Measurements from ENCODE around the gene TIE1.

TIE1 gene

GRCh38 chr1:43293896-43294760 is 6.7 kb upstream of the TIE1 start:
- no peak for DNase-seq (ENCODE audit: low read depth, low spot score)

DNA sequence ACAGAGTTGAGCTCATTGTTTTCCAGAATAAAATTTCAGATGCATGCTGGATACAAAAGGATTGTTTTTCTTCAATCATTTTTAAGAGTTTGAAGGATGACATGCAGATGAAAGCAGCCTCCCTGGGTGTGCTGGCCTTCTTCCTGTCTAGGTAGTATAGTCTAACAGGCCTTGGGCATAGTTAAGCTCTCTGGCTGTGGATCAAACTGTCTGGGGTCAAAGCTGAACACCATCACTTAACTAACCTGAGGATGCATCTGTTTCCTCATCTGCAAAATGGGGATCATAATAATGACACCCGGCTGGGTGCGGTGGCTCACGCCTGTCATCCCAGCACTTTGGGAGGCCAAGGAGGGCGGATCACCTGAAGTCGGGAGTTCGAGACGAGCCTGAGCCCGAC is 6.0 kb upstream of the TIE1 start:
- DNase-seq (ENCODE audit: low read depth, low spot score), result no peak

GRCh38 chr1:43296207-43296606 is 4.6 kb upstream of the TIE1 start:
- no peak for DNase-seq (ENCODE audit: low read depth, low spot score)

DNA sequence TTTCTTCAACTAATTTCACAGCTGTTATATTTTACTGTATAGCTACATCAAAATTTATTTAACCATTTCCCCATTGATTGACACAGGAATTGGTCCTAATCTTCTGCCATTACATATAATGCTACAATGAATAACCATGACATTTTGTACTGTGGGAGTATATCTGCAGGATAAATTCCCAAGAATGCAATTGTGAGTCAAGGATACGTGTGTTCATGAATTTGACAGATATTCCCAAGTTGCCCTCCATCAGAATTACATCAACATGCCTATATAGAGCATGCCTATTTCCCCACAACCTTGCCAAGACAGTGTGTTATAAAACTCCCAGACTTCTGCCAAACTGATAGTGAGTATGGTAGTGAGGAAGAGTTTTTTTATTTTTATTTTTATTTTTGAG is 2.7 kb upstream of the TIE1 start:
- DNase-seq (ENCODE audit: low read depth, low spot score), result no peak

GRCh38 chr1:43299101-43299500 is 1.7 kb upstream of the TIE1 start:
- no peak for DNase-seq (ENCODE audit: low read depth, low spot score)

GRCh38 chr1:43302201-43302600 is 1.4 kb downstream of the TIE1 start:
- no peak for DNase-seq (ENCODE audit: low read depth, low spot score)

DNA sequence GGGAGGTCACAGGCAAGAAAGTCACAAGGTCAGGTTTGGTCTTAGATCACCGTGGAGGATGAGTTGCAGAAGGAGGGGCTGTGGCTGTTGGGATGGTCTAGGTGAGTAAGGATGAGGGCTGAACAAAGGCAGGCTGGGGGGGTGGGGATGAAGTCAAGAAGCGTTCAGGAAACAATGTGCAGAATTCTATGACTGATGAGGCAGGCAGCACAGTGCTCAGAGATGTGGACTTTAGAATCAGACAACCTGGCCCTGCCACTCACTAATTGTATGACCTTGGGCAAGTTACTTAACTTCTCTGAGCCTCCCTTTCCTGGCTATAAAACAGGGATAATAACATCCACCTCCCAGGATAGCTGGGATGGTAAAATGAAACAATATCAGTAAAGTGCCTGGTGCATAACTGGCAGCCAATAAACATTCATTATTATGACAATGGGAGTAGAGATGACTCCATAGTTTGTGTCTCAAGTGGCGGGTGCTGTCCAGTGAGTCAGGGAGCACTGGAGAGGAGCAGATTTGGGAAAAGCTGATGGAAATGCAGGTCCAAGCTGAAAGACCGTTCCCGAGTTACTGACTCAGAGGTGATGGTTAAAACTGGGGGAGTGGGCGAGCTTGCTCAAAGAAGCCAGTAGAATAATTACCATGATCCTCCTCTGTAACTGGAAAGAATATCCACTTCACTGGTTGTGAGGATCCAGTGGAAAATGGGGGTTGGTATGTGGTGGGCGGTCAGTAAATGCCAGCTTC is 2.1 kb downstream of the TIE1 start:
- no peak for DNase-seq (ENCODE audit: low read depth, low spot score)

GRCh38 chr1:43303471-43304313 is 2.9 kb downstream of the TIE1 start:
- DNase-seq (ENCODE audit: low read depth, low spot score), result no peak

DNA sequence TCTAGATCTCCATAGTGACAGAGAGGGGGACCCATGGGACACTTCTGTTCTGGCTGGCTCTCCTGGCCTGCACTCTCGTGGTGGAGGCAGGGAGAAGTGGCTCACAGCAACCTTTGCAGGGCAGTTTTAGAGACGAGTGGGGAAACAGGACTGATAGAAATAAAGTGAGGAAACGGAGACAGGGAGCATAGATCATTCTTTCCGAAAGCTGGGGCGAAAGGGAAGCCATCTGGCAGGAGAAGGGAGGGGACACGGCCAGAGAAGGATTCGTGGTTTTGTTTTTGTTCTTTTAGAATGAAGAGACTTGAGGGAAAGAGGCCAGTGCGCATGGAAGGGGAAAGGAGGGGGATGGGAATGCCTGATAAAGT is 3.5 kb downstream of the TIE1 start:
- DNase-seq (ENCODE audit: low read depth, low spot score), result no peak

GRCh38 chr1:43304771-43305300 is 4.1 kb downstream of the TIE1 start:
- DNase-seq (ENCODE audit: low read depth, low spot score), result no peak

GRCh38 chr1:43305461-43305860 is 4.7 kb downstream of the TIE1 start:
- DNase-seq (ENCODE audit: low read depth, low spot score), result no peak

DNA sequence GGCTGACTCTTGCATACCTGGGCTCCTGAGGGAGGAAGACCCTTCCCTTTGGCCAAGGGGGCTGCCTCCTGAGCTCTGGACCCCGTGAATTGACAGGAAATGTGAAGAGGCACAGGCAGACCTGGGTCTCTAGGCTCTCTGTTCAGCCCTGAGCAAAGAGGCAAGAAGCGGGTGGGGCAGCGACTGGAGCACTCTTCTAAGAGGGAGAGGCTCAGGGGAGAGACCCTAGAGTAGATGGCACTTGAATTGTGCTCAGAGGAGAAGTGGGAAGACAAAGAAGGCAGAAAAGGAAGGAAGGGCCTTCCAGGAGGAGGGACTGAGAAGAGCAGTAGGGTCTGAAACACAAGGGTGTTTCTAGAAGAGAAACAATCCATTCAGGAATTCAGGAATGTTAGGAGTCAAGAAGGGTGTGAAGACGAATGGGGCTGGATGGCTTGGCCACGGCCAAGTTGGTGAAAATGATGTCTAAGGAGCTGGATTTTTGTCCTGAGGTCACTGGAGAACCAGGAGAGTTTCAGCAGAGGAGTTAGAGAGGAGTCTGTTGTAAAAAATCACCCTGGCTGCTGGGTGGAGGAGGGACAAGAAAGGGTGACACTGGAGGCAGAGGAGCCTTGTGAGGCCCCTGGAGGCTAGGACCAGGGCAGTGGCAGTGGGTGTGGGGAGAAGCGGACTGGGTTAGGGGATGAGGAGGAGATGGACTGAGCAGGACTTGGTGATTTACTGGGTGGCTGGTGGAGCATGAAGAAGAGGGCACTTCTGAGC is 5.3 kb downstream of the TIE1 start:
- no peak for DNase-seq (ENCODE audit: low read depth, low spot score)

- no peak for DNase-seq (ENCODE audit: low read depth, low spot score)
These were observed 6.1 kb downstream of the TIE1 start for GRCh38 chr1:43306688-43307457.

DNA sequence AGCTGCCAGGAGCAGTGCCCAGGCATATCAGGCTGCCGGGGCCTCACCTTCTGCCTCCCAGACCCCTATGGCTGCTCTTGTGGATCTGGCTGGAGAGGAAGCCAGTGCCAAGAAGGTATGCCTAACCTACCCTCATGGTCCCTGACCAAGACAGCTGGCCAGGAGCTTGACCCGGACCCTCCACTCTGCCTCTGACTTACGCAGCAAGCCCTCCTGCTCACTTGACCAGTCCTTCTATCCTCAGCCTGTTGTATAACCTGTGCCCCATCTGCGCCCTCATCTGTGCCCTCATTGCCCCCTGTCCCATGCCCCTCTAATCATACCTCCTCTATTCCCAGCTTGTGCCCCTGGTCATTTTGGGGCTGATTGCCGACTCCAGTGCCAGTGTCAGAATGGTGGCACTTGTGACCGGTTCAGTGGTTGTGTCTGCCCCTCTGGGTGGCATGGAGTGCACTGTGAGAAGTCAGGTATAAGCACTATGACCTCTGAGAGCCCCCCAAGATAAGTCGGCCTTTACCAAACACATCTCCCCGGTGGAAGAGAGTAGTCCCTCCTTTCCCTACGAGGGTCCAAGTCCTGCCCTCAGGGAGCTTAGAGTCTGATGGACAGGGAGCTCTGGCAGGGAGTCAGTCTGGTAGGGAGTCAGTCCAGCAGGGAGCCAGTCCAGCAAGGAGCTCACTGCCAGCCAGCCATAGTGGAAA is 6.8 kb downstream of the TIE1 start:
- DNase-seq (ENCODE audit: low read depth, low spot score), result no peak

DNA sequence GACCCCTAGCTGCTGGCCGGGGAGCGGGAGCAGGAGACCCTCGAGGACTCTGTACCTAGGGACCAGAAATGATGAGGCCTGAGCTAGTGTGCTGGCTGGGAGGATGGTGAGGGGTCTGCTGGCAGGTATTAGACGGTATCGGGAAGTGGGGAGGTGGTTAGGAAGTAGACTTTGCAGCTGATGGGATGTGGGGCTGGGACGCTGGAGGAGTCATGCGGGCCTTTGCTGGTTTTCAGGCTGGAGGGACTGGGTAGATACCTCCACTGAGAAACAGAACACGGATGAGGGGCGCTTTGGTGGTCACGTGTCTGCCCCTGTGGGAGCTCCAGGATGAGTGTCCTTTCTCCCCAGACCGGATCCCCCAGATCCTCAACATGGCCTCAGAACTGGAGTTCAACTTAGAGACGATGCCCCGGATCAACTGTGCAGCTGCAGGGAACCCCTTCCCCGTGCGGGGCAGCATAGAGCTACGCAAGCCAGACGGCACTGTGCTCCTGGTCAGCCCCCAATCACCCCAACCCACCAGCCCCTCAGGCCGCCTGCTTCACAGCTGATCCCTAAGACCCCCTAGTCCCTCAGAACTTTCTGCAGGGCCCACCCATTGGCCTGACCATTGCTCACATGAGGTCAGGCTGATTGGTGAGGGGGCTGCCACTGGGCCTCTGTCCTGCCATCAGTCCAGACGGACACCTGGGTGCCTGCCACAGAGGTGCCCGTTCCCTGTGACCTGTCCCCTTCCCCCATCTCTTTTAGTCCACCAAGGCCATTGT is 8.0 kb downstream of the TIE1 start:
- DNase-seq (ENCODE audit: low read depth, low spot score), result no peak

GRCh38 chr1:43309405-43310025 is 8.7 kb downstream of the TIE1 start:
- no peak for DNase-seq (ENCODE audit: low read depth, low spot score)

DNA sequence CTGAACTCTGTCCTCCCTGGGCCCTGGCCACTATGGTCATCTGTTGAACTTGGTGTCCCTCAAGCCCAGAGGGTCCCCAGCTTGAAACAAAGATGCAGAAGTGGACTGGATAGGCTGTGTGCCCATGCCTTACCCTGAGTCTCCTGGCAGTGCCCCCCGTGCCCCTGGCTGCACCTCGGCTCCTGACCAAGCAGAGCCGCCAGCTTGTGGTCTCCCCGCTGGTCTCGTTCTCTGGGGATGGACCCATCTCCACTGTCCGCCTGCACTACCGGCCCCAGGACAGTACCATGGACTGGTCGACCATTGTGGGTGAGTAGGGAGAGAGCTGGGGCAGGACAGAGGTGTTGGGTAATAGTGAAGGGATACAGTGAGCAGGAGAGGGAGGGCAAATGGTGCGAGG is 10.7 kb downstream of the TIE1 start:
- no peak for DNase-seq (ENCODE audit: low read depth, low spot score)

GRCh38 chr1:43312212-43312623 is 11.4 kb downstream of the TIE1 start:
- DNase-seq (ENCODE audit: low read depth, low spot score), result no peak

Measured in brain pericyte (primary cell).